Activated gamma-delta T cell treated with Interleukin-2 at 50 U/mL for 16 hours (primary cell): ENCODE measurements around the gene SYNRG.

Source experiments
- DNase-seq: peaks from one replicate; pipeline ENCODE4 v3.0.0-alpha.2; 2020

SYNRG gene

DNA sequence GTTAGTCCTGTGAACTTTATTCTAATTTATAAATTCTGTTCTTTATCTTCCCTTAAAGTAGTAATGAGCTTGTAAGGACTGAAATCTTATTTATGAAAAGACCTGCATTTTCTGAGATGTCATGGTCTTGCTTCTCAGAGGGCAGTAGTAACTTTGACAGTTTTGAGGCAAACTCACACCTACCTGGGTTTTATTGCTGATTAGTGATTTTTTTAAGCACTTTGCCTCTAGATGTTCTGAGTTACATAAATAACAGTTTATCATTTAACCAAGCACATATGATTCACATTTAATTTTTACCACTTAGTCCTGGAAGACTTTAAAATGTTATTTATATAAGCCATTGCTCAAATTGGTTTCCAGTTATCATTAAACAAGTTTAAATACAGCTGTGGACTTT, 108.8 kb downstream of the SYNRG start:
- DNase-seq: no peak

DNA sequence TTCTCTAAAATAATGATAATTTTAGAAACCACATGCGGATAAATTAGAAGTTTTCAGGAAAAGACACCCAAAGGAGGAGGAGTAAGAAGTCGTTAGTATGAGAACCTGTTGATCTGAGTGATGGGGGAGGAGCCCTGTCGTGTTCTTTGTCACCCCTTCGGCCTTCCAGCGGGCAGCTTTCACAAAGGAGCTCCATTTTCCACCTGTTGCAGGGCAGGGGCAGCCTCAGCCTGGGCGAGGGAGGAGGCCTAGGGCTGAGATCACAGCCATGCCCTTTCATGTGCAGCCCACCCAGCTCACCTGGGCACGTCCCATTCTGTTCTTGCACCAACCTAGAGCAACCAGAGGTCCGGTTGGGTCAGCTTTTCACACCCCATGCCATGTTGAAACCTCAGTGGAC, 114.2 kb downstream of the SYNRG start:
- no peak for DNase-seq

DNA sequence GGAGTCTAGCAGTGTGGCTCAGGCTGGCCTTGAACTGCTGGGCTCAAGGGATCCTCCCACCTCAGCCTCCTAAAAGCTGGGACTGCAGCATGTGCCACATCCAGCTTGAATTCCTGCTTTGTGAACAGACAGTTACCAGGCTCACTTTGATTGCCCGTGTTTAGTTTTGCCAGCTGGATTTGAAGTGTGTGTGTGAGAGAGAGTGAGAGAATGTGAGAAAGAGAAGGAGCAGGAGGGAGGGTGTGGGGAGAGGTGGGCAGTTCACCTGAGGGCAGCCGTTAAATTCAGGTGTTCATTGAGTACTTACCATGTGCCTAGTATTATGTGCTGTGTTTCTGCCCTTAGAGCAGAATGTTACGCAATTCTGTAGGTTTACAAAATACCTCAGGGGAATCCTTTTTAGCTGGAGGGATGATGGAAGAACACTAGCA, 114.8 kb downstream of the SYNRG start:
- DNase-seq: no peak

DNA sequence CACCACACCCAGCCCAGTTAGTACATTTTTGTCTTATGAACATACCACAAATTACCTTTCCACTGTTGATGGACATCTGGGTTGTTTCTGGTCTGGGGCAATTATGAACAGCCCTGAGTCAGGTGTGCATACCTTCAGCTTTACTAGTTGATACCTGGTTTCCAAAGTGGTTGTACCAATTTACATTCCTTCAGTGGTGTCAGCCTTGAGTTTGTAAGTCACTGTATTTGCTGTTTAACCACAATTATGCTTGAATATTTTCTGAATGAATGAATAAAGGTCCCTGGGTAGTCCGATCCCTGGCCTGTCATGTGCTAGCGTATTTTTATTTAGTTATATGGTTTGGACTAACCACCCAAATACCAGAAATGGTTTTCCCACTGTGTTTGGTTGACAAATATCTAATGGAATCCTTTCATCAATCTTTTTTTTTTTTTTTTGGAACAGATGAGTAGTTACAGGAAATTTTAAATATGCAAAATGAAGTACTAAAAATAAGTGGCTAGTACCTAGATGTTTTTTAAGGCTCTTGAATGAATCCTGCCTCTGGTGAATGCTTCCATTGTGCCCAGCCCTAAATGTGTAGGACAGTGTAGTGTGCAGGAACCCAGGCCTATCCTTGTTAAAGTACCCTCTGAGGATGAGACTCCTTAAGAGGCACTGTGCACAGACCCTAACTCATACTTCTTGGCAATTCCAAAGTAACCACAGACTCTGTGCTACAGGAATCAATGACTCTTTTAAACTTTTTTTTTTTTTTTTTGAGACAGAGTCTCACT, 115.8 kb downstream of the SYNRG start:
- DNase-seq: no peak

DNA sequence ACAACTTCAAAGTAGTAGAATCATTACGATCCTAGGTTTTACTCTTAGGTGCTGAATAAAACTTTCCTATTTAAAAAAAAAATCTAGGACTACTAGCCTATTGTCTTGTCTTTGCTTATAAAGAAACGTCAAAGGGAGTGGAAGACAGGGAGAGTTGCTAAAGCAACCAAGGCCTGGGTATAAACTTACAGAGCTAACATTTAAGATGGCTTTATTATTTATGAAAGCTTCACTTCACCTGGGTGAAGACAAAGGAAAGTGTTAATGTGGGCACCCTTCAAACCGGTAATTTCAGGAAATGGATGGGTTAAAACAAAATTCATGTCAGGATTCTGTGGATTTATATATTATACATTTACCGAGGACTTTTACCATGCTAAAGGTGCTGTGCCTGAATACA, 117.1 kb downstream of the SYNRG start:
- DNase-seq: no peak

DNA sequence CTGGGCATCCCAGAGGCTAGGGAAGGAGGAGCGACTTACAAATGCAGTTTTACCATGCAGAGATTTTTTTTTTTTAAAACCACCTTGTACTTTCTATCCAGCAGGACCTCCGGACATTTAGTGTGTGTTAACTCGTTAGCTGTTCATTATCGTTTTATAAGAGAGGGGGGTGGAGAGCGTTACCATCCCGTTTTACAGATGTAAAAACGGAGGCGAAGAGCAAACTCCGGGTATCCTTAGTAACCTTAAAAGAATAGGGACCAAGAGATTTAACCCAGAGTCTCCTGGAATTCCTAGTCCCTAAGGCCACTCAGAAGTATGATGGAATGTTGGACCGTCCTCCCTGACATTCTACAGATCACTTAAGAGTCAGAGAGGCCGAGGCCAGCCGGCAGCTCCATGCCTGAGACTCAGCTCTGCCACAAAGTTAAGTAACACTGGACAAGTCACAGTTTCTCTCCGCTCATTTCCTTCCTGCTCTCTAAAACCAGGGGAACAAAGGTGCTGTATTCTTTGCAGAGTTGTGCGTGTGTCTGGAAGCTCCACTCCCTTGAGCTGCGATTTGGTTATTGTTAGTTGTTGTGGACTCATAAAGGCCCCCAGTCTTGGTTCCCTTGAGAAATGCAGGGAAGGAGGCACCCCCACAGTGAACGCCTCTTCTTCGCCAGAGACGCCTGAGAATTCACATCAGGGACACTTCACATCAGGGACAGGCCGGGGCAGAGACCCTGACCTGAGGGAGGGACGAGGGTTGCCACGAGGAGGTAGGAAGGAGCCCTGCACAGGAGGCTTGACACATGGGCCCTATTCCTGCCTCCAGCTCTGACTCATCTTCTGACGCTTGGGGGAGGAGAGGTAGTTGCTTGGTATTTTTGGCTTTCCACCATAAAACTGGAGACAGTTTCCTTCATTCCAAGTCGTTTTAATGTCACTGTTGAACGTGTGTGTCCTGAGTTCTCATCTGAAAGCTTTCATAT, 118.3 kb downstream of the SYNRG start:
- DNase-seq: no peak

DNA sequence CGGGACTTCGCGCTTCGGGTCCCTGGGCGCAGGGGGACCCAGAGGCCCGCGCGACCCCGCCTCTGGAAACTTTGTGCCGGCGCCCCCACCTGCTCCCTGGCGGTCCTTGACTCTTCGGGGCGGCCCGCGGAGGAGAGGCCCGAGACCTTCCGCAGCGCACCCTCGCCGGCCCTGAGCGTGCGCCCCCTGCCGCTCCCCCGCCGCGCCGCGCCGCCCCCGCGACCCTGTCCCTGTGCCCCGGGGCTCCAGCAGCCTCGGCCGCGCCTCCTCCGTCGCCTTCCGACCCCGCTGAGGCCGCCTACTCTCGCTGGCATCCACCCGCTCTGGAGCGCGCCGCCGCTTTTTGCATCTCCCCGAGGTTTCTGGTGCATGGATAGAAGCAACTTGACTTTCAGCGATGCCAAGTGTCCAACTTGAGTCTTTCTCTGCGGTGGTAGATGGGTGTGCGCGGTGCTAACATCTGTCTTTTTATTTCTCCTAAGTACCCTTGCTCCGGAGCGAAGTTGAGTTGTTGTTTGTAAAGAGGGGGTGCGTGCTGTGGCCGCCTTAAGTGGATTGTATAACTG, 119.1 kb downstream of the SYNRG start:
- DNase-seq: peak; percentile 67

DNA sequence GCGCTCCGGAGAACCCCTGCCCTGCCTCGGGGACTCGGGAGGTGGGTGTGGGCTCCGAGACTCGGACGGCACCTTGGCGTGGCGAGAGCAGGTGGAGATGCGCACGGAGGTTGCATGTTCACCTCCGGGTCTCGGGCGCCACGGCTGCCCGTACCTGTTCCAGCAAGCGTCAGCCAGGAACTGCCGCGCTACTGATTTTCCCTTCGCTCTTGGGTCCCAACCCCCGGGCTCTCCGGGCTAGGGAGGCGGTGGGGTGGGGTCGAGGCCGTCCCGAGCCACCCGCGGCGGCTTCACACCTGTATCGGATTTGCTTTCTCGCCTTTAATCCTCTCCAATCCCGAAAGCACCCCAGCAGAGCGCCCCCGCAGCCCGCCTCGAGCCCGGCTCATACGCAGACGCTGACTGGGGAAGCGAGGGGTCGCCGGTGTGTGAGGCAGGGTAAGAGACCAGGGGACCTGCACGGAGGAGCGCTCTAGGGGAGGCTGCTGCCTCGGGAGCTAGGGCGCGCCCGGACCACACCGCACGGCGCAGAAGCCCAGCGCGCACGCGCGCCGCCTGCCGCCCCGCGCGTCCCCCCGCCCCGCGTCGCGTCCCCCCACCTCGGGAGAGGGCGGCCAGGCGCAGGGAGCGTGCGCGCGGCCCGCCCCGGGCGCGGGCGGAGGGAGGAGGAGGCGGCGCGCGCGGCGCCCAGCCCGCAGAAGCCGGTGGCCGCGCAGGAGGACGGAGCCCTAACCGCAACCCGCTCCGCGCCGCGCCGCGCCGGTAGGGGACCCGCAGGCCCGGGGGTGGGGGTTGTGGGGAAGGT, 119.8 kb downstream of the SYNRG start, which contains the start of gene DUSP14:
TSS of gene DUSP14 (plus strand) at position 695 of the 805 bp plus-strand sequence. CDS start 22,382 bp downstream, outside the sequence.
- DNase-seq: peak; percentile 81

DNA sequence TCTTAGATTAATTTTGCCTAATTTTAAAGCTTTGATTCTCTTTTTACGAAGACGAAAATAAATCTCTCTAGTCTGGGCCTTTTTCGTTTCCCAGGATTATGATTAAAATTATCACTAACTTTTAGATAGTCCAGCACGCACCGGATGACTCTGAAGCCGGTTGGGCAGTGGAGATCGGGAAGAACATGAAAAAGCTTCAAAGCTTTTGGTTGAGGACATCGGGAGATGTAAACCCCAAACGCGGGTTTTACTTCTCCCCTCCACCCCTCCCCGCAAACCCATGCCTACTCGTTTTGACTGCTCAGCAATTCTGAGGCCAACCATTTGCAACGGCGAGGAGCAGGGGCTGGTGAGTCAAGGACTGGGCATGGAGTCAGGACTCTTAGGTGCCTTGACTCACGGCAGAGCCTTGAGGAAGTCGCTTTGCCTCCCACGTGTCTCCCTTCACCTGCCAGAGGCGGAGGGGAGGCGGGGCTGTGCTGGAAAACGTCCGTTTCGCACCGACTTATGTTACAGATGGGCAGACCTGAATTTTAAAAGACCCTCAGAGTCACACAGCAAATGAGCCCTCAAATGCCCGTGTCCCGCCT, 120.5 kb downstream of the SYNRG start:
- peak; percentile 45 for DNase-seq

DNA sequence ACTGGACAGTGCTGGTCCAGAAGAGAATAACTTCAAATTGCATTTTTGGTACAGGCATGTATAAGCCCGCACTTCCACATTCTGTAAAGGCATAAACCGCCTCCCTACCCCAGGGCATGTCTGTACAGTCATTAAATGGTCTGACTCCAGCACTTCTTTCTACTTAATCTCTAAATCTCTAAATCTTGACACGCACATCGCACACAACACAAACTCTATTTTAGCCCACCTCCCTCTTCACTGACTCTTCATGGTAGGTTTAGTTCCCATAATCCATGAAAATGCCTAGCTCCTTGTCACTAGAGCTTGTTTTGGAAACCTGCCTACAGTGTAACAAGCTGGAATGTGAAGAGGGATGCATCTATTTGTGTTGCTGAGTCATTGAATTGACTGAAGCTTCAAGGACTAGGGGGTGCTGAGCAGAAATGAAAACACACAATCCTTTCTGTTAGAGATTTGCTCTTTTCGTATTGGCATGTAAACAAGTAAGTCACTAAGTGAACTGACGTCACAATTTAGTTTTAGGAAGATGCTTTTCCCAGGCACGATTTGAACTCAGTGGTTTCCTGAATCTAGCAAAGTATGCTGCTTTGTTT, 121.1 kb downstream of the SYNRG start:
- DNase-seq: no peak

DNA sequence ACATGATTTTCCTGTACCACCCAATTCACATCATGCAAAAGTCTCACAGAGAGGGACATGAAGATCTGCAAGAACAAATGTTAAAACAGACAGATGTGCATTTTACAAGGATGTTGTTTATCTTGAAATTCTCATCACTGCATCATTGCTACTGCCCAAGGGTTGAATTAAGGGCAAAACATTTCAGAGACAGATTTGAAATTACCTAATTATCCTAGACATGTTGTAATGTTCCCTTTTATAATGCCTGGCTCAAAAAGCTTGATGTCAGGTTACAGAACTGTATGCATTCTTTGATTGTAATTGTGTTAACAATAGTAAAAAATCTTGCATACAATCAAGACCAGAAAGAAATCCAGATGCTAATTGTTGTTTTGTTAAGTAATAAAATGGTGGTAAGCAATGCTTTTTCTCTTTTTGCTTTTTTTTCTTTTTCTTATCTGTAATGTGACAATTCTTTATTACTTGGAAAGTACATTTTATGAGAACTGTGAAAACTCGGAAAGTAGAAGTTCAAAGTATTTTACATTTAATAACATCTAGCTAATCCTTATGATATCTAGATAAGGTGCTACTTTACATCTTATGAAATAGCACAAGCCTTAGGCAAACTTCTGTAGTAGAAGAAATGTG, 123.2 kb downstream of the SYNRG start:
- DNase-seq: no peak

DNA sequence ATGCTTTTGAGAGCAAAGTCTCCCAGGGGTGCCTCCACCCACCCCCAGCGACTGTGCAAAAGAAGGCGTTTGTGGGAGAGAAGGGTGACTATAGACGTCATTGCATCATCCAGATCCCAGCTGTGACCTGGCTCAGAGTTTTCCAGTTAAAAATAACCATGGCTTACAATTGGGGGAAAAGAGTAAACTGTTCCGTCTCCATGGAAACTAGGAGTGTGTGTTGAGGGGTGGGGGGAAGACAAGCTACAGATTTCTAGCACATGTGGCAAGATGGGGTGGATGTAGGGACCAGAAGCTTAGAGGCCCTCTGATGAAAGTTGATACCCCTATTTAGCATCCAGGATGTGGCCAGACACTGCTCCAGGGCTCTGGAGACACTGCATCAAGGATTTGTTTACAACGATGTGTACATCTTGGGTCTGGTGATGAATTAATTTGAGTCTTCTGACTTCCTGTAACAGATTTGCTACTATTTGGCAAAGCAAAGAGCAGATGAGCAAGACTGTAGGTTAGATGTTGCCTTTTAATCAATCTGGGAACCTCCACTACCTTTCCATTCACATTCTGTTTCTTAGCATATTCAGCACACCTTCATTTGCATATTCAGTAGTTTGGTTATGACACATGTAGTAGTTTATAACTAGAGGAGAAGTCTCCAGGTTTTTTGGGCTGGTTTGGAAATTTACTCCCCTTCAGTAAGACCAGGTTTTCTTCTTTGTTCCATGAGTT, 125.7 kb downstream of the SYNRG start:
- DNase-seq: no peak

DNA sequence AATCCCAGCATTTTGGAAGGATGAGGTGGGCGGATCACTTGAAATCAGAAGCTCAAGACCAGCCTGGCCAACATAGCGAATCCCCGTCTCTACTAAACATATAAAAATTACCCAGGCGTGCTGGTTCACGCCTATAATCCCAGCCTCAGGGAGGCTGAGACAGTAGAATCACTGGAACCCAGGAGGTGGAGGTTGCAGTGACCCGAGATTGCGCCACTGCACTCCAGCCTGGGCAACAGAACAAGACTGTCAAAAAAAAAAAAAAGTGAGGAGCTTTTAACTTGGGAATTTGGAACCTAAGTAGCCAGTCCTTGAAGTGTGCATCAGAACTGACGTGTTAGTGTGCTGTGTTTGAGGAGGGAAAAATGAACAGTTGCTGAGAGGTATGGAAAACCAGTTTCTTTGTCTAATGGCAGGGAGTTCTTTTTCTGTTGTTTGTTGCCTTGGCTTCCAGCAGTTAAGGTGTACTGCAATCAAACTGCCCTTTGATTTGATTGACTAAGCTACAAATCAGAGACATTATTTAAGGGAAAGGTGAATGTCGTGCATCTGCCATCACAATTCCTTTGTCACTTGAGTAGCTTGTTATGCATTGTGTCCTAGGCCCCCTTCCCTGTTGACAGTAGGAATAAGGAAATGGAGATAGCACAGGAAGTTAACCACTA, 128.1 kb downstream of the SYNRG start:
- DNase-seq: no peak

DNA sequence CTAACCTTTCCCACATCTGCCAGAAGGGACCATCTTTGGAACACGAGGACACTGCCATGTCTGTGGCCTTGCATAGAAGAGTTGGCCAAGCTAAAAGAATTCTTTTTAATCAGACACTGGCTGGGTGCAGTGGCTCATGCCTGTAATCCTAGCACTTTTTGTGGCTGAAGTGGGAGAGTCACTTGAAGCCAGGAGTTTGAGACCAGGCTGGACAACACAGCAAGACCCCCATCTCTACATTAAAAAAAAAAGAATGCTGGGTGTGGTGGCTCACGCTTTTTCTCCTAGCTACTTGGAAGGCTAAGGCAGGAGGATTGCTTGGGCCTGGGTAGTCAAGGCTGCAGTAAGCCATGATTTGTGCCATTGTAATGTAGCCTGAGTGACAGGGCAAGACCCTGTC, 128.8 kb downstream of the SYNRG start:
- DNase-seq: no peak

DNA sequence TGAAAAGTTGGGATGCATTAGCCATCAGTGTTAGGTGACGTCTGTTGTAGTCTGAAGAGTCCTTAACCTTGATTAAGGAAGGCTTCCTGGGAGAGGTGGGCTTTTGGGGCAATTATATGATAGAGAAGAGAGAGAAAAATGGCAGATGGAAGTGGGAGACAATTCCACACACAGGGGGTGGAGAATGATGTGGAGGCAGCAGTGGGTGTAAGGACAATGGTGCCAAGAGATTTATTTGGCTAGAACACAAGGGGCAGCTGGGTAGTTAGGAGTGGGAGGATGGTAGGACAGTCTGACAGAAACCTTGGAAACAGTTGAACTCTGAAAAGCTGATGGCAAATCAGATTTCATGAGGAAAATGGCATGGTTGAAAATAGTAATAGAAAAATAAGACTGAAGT, 130.2 kb downstream of the SYNRG start:
- DNase-seq: no peak

DNA sequence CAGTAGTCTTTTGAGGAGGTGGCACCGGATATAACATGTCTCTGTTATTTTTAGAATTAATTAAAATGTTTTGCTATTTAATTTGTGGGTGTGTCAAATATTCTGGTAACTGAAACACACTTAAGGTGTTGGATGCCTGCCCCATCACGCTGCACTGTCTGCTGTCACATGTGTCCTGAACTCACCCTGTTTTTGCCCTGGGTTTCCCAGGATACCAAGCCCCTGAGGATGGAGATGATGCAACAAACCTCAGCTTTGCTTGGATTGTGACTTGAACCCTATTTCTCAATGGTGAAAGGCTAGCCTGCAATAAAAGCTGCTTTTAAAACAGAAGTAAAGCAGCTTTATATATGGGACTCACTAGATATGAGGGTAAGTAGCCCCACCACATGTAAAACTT, 131.0 kb downstream of the SYNRG start:
- DNase-seq: no peak

DNA sequence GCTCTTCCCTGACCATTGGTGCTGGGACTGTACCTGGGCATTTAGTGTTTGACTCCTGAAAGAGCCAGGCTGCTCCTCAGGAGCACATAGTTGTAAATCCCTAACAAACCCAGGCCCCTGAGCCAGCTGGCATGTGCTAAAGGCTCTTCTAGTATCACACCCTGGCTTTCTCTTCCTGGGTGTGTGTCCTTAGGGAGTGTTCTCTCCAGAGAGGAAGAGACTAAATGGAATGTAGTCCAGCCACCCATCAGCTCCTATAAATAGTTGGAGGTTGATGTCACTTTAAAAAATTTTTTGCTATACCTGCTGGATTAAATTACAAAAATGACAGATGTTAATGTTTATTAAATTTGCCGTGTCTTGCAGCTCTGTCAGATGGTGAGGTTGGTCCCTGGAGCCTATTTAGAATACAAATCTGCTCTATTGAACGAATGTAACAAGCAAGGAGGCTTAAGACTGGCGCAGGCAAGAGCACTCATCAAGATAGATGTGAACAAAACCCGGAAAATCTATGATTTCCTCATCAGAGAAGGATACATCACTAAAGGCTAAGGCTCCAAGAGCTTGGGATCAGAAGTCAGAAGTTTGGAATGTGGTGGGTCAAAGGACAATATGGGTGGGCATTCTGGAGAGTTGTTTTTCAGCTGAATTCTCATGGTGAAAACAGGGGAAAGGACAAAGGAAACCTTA, 132.6 kb downstream of the SYNRG start:
- no peak for DNase-seq

DNA sequence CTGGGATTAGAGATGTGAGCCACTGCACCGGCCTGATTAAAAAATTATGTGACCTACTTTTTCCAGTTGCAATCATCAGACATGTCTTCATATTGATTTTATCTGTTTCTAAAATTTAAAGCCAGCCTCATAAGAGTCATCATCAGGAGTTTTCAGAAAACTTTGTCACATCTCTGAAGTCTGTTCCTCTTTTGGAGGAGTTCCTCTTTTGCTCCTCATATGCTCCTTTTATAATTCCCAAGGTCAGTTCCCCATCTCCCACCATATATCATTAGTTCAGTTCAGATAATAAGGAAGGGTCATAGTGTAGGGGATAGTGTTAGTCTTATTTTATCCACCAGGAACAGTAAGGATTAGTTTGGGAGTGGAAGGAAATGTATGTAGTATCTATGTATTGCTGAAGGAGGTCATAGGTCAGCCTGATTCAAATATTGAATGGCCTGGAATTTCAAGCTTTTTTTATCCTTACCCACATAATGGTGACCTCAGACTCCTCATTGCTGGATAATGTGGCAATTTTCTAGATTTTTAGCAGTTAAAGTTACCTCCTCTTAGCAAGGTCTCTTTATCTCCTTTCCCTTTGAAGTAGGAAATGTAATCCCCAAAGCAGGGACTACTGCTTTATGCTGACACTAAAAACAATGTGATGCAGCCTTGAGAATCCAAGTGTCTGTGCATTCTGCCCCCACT, 133.3 kb downstream of the SYNRG start:
- DNase-seq: no peak

DNA sequence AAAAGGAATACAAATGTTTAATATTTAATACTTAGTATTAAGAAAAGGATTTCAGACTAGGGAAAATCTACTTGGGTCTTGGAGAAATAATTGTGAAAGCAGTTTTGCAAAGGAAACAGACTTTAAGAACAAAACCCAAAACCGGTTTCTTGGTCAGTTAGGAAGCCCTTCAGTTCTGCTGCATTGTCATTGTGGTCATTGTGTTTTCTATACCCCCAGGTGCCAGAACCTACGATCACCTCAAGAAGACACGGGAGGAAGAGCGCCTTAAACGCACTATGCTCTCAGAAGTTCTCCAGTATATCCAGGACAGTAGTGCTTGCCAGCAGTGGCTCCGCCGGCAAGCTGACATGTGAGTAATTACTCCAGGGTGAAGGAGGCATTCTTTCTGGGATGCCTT, 139.0 kb downstream of the SYNRG start:
- DNase-seq: no peak
